ENCODE data around the gene GARS1. TPM values are rescaled to one million over a fixed set of nuclear protein-coding genes. Genes with fewer than 3 reads are reported as not detected.

GARS1 gene
- total RNA-seq, 1 donor from 2014 or later, result 214 TPM

DNA sequence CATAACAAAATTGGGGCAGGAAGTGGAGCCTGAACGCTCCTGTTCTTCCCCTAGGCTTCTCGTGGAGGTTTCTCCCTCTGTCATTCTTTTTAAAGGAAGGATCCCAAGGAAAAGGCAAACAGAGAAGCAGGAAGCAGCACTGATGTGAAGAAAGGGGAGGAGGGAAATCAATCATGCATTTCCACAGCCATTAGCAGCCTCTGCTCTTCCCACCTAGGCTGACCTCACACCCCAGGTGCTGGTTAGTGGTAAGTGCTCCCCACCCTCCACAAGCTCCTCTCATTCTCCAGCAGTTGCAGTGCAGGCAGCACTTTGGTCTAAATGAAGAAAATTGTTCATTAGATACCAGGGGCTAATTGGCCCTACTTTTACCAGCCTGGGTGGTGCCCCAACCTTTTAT, 85.0 kb downstream of the GARS1 start:
- Mint-ChIP-seq H3K9me3 (no peaks in the 10 kb centered on the region), H3K36me3 (ENCODE audit: low read depth) (no peaks in the 10 kb centered on the region), H3K27me3 (peaks cover 50% of the 10 kb centered on the region), H3K4me1 (peaks cover 10% of the 10 kb centered on the region), H3K27ac (no peak overlapping the region), H3K4me3 (no peak overlapping the region)
- TF ChIP-seq, protein P1, sequence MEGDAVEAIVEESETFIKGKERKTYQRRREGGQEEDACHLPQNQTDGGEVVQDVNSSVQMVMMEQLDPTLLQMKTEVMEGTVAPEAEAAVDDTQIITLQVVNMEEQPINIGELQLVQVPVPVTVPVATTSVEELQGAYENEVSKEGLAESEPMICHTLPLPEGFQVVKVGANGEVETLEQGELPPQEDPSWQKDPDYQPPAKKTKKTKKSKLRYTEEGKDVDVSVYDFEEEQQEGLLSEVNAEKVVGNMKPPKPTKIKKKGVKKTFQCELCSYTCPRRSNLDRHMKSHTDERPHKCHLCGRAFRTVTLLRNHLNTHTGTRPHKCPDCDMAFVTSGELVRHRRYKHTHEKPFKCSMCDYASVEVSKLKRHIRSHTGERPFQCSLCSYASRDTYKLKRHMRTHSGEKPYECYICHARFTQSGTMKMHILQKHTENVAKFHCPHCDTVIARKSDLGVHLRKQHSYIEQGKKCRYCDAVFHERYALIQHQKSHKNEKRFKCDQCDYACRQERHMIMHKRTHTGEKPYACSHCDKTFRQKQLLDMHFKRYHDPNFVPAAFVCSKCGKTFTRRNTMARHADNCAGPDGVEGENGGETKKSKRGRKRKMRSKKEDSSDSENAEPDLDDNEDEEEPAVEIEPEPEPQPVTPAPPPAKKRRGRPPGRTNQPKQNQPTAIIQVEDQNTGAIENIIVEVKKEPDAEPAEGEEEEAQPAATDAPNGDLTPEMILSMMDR (IDR thresholded peaks at IDR 0.05), result no peak
- ATAC-seq (ENCODE audit: low read depth), result no peak
- intact Hi-C loops (cut with micrococcal nuclease), result no loop called here
- ChIA-PET CTCF (no interaction called here), POLR2A (no interaction called here)
- DNase-seq, result no peak

DNA sequence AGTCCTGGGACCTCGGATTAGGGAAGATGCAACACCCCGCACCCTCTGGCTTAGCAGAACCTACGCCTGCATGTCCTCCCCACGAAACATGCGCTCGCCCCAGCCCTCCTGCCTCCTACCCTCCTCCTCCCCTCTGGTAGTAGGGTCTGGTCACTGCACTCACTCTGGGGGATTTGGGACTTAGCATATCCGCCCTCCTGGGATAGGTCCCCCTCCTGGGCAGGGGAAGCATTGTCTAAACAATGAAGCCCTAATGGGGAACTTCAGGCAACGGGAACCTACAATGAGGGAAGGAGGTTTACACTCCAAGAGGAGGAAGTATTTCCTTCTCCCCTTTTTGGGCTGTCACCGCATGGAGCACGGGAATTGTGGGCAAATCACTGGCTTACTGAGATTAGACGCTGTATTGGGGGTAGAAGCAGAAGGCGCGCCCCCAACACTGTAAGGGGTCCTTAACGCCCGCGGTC, 86.7 kb downstream of the GARS1 start:
- ATAC-seq (ENCODE audit: low read depth), result no peak
- intact Hi-C loops (cut with micrococcal nuclease), result no loop called here
- Mint-ChIP-seq H3K27me3 (peaks cover 52% of the 10 kb centered on the region), H3K9me3 (no peaks in the 10 kb centered on the region), H3K4me1 (peaks cover 10% of the 10 kb centered on the region), H3K27ac (no peak overlapping the region), H3K36me3 (ENCODE audit: low read depth) (no peaks in the 10 kb centered on the region), H3K4me3 (peak overlapping the region; percentile 57)
- DNase-seq, result no peak
- ChIA-PET CTCF (no interaction called here), POLR2A (no interaction called here)
- TF ChIP-seq, protein P1 (IDR thresholded peaks at IDR 0.05), result no peak

DNA sequence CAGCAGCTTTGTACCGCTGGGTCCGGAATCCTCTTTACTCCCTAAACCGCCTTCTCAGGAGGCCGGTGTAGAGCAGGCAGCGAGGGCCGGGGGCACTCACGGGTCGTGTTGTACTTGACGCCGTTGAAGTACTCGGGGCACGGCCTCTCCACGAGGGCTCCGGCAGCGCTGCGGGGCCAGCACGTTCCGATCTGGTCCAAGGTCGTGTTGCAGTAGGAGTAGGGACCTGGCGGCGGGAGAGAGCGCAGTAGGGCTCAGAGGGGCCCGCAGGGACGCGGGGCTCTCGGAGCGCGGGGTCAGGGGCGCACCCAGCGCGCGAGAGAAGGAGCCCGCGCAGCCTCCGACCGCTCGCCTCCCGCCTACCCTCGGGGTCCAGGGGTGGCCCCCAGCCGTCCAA, 87.1 kb downstream of the GARS1 start:
- intact Hi-C loops (cut with micrococcal nuclease), result no loop called here
- no peak for DNase-seq
- ChIA-PET CTCF (no interaction called here), POLR2A (interaction anchor here (1.2 kb wide), 1 partner anchor 60 kb away, joined by 4 read pairs; no protein-coding TSS in a partner anchor)
- no peak for ATAC-seq (ENCODE audit: low read depth)
- Mint-ChIP-seq H3K36me3 (ENCODE audit: low read depth) (no peaks in the 10 kb centered on the region), H3K9me3 (no peaks in the 10 kb centered on the region), H3K27ac (no peak overlapping the region), H3K4me3 (peak overlapping the region; percentile 57), H3K4me1 (peaks cover 10% of the 10 kb centered on the region), H3K27me3 (peaks cover 52% of the 10 kb centered on the region)
- TF ChIP-seq, protein P1 (IDR thresholded peaks at IDR 0.05), result no peak

DNA sequence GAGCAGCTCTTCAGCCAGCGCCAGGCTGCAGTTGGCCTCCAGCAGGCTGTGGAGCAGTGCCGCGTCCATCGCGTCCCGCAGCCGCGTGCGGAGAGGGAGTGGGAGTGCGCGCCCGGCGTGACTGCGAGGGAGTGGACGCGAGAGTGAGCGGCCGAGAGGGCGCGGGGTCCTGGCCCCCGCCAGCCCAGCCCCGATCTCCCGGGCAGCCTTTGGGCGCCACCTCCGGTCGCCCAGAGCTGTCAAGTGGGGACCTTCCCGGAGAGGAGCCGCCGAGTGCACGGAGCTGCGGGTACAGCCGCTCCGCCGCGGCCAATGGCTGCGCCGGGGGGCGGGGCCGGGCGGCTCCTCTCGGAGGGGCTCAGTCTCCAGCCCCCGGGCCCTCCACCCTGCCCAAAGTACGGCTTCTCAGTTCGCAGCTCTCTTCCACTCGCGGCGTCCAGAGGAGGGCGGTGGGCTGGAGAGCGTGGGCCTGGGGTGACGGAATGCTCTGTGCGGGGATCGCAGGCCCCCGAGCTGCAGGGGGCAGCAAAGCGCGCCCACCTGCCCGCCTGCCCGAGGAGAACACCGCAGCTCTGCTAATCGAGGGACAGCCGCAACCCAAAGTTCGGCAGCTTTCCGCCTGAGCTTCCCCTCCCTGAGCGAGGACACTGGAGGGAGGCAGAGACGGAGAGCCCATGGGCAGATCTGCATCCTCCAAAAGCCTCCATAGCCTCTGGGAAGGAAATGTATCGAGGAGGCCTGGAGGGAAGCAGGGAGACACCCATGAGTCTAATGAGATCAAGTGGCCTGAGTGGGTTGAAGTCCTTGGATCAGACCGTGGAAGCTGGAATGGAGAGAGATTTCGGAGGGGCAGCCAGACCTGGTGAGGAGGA, 87.8 kb downstream of the GARS1 start, which contains the start of gene CRHR2:
CRHR2 (minus strand) TSS at position 245 of the 872 bp plus-strand sequence; CDS start at position 69, 176 bp downstream.
- intact Hi-C loops (cut with micrococcal nuclease), result no loop called here
- TF ChIP-seq, protein P1 (IDR thresholded peaks at IDR 0.05), result no peak
- ATAC-seq (ENCODE audit: low read depth) (peak; percentile 65), DNase-seq (no peak)
- Mint-ChIP-seq H3K27ac (no peak within 1 kb of the TSS), H3K4me3 (peak within 1 kb of the TSS; percentile 72), H3K36me3 (ENCODE audit: low read depth) (no peaks in the 10 kb centered on the region), H3K27me3 (peaks cover 51% of the 10 kb centered on the region), H3K9me3 (no peaks in the 10 kb centered on the region), H3K4me1 (peaks cover 10% of the 10 kb centered on the region)
- ChIA-PET POLR2A (interaction anchor here (1.2 kb wide), 1 partner anchor 59 kb away, joined by 4 read pairs; no protein-coding TSS in a partner anchor), CTCF (interaction anchor here (1.0 to 1.2 kb wide), 2 partner anchors 10 to 57 kb away, joined by 3 to 5 read pairs; no protein-coding TSS in a partner anchor)

DNA sequence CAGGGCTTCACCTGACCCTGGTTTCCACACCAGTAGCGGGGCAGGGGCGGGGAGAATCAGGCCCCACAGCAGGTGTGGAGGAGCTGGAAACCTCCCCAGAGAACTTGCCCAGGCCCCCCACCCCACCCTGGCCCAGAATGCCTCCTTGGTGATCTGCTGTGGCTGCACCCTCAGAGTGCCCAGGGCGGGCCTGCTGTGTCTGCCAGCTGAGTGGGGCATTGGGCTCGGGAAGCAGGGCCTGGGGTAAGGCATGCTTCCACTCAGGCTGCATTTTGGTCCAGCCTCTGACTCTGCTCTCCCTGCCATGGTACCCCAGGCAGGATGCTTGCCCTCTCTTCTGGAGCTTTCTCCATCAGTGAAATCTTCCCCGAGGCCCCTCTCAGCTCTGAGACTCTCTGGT, 88.6 kb downstream of the GARS1 start:
- CTCF ChIA-PET, result interaction anchor here (1.0 to 1.2 kb wide), 2 partner anchors 9 to 56 kb away, joined by 3 to 5 read pairs; no protein-coding TSS in a partner anchor
- Mint-ChIP-seq H3K4me3 (no peak overlapping the region), H3K27me3 (peaks cover 48% of the 10 kb centered on the region), H3K27ac (no peak overlapping the region), H3K9me3 (no peaks in the 10 kb centered on the region), H3K4me1 (peaks cover 10% of the 10 kb centered on the region), H3K36me3 (ENCODE audit: low read depth) (no peaks in the 10 kb centered on the region)
- POLR2A ChIA-PET, result no interaction called here
- no peak for DNase-seq
- TF ChIP-seq, protein P1 (IDR thresholded peaks at IDR 0.05), result no peak
- intact Hi-C loops (cut with micrococcal nuclease), result no loop called here
- ATAC-seq (ENCODE audit: low read depth), result no peak

All from activated B cell treated with CpG ODN at 0.5 μM for 24 hours (primary cell).